ENCODE results near the gene DHX9. TPM values are rescaled to one million over a fixed set of nuclear protein-coding genes. Genes with fewer than 3 reads are reported as not detected.

DHX9 gene
- polyA plus RNA-seq, 1 experiment = 191 TPM

DNA sequence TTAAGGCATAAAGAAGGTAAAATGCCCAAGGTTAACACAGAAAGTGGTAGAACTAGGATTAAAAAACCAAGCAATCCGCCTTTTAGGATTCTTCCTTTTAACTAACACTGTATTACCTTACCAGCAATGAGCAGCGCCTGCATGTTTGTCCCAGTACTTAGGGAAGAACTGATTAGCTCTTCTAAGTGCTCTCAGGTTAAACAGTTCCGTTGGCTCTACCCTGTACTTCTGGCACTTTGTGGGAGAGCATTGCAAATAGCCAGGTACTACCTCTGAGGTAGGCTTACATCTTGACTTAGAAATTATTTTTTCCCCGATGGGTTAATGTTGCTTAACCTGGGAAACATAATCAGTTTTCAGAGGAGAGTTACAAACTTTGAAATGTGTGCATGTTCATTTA, 21.5 kb downstream of the DHX9 start:
- Histone ChIP-seq H3K9me3 (ENCODE audit: control insufficient read depth, insufficient read depth, low read length) (no peaks in the 10 kb centered on the region), H3K4me3 (ENCODE audit: low read depth, low read length) (no peak overlapping the region), H3K27me3 (ENCODE audit: control insufficient read depth, insufficient read depth, low read length) (no peaks in the 10 kb centered on the region), H3K27ac (ENCODE audit: low read depth, low read length) (no peak overlapping the region)
- TF ChIP-seq, protein P1, sequence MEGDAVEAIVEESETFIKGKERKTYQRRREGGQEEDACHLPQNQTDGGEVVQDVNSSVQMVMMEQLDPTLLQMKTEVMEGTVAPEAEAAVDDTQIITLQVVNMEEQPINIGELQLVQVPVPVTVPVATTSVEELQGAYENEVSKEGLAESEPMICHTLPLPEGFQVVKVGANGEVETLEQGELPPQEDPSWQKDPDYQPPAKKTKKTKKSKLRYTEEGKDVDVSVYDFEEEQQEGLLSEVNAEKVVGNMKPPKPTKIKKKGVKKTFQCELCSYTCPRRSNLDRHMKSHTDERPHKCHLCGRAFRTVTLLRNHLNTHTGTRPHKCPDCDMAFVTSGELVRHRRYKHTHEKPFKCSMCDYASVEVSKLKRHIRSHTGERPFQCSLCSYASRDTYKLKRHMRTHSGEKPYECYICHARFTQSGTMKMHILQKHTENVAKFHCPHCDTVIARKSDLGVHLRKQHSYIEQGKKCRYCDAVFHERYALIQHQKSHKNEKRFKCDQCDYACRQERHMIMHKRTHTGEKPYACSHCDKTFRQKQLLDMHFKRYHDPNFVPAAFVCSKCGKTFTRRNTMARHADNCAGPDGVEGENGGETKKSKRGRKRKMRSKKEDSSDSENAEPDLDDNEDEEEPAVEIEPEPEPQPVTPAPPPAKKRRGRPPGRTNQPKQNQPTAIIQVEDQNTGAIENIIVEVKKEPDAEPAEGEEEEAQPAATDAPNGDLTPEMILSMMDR (IDR thresholded peaks at IDR 0.05; ENCODE audit: low read depth, low read length) = no peak
- POLR2A ChIA-PET = no interaction called here
- no peak for DNase-seq (ENCODE audit: low read depth, low spot score)
- CTCF ChIA-PET = no interaction called here

DNA sequence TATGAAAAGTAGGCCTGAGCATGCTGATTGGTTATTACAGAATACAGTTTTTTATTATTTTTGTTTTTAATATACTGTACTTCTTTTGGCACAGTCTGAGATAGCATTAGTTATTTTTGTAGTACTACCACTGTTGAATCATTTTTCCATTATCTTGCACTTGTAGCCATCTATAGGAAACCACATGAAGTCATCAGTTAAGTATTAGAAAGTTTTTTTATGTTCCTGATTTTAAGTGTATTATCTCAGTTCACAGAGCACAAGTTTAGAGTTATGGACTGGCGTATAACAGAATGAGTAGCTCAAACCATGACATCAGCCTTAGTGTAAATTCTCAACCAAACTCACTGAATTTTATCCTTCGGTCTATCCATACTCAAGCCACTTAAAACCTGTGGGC, 22.8 kb downstream of the DHX9 start:
- CTCF ChIA-PET = no interaction called here
- Histone ChIP-seq H3K27ac (ENCODE audit: low read depth, low read length) (no peak overlapping the region), H3K9me3 (ENCODE audit: control insufficient read depth, insufficient read depth, low read length) (no peaks in the 10 kb centered on the region)

DNA sequence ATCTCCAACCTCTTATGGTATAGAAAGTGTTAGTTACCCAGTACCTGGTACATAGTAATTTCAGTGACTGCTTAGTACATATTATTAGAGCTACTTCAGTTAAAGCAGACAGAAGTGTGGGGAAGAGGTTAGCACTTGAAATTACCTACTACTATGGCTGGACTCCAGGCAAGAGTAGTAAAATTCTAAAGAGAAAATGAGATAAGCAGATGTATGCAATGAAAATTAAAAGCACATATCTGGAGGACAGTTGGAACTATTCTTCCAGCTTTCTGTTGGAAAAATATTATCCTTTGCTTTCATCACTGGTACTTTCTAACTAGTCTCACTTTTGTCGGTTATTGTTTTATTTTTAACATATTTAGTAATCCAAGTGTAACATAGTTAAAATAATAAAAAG, 23.7 kb downstream of the DHX9 start:
- Histone ChIP-seq H3K4me3 (ENCODE audit: low read depth, low read length) (no peak overlapping the region), H3K27ac (ENCODE audit: low read depth, low read length) (no peak overlapping the region), H3K27me3 (ENCODE audit: control insufficient read depth, insufficient read depth, low read length) (no peaks in the 10 kb centered on the region), H3K9me3 (ENCODE audit: control insufficient read depth, insufficient read depth, low read length) (no peaks in the 10 kb centered on the region)
- CTCF ChIA-PET = no interaction called here
- POLR2A ChIA-PET = no interaction called here
- TF ChIP-seq, protein P1 (IDR thresholded peaks at IDR 0.05; ENCODE audit: low read depth, low read length) = no peak
- no peak for DNase-seq (ENCODE audit: low read depth, low spot score)

More for the DNA sequence above, 22.8 kb downstream of the DHX9 start:
- POLR2A ChIA-PET = no interaction called here
- TF ChIP-seq, protein P1 (IDR thresholded peaks at IDR 0.05; ENCODE audit: low read depth, low read length) = no peak
- Histone ChIP-seq H3K4me3 (ENCODE audit: low read depth, low read length) (no peak overlapping the region), H3K27me3 (ENCODE audit: control insufficient read depth, insufficient read depth, low read length) (no peaks in the 10 kb centered on the region)
- no peak for DNase-seq (ENCODE audit: low read depth, low spot score)

DNA sequence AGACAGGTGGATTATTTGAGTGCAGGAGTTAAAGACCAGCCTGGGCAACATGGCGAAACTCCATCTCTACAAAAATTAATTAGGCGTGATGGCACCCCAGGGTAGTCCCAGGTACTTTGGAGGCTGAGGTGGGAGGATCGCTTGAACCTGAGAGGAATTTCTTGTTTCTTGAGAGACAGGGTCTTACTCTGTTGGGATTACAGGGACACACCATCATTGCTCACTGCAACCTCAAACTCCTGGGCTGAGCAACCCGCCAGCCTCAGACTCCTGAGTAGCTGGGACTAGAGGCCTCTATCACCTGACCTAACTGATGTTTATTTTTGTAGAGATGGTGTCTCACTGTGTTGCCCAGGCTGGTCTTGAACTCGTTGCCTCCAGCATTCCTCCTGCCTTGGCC, 24.8 kb downstream of the DHX9 start:
- no peaks in the 10 kb centered on the region for H3K9me3 ChIP-seq (ENCODE audit: control insufficient read depth, insufficient read depth, low read length)
- DNase-seq (ENCODE audit: low read depth, low spot score) = no peak
- TF ChIP-seq, protein P1 (IDR thresholded peaks at IDR 0.05; ENCODE audit: low read depth, low read length) = no peak
- H3K27ac ChIP-seq (ENCODE audit: low read depth, low read length) = no peak overlapping the region
- no peak overlapping the region for H3K4me3 ChIP-seq (ENCODE audit: low read depth, low read length)
- ChIA-PET POLR2A (no interaction called here), CTCF (no interaction called here)
- H3K27me3 ChIP-seq (ENCODE audit: control insufficient read depth, insufficient read depth, low read length) = no peaks in the 10 kb centered on the region

GRCh38 chr1:182867861-182868260, 28.7 kb downstream of the DHX9 start:
- CTCF ChIA-PET = no interaction called here
- TF ChIP-seq, protein P1 (IDR thresholded peaks at IDR 0.05; ENCODE audit: low read depth, low read length) = no peak
- no peak overlapping the region for H3K4me3 ChIP-seq (ENCODE audit: low read depth, low read length)
- H3K9me3 ChIP-seq (ENCODE audit: control insufficient read depth, insufficient read depth, low read length) = no peaks in the 10 kb centered on the region
- H3K27me3 ChIP-seq (ENCODE audit: control insufficient read depth, insufficient read depth, low read length) = no peaks in the 10 kb centered on the region
- POLR2A ChIA-PET = no interaction called here
- DNase-seq (ENCODE audit: low read depth, low spot score) = no peak
- H3K27ac ChIP-seq (ENCODE audit: low read depth, low read length) = no peak overlapping the region
